ENCODE measurements around the gene RAB39B.
A peak's percentile ranks its signal among the peaks of the same experiment; 100 is the strongest.

The RAB39B gene

GRCh38 chrX:155215443-155216178 is 48.7 kb downstream of the RAB39B start:
- DNase-seq = peak; percentile 42 to 73

DNA sequence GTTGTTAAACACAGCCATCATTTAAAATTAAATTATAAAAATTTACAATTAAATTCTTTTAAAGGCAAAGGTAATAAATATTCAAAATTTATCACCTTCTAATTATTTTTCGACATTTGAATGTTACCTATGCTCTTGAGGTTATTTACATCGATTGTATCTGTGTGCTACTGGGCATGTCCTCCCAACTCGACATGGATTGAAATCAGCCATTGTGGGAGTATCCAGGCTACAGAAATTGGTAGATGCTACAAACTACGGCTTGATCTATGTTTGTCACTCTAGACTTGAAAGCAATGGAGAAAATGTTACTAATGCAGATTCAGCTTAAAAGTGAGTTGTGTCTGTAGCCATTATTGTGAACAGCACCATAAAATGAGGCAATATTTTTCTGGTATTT is 50.6 kb downstream of the RAB39B start:
- no peak for DNase-seq

DNA sequence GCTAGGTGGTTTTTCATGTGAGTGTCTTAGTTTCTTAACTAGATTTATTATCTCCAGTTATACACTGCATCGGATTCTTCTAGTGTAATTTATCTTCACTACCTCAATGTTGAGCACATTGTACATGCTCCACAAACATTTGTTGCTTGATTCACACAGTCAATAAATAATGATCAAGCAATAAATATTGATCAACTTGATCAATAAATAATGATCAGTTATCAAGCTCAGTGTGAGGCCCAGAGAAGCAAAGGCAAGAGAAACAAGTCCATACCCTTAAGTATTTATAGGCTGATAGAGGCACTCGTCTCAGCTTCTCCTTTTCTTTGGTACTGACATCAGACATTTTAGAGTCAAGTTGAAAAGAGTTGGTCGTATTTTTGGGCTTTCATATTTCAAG is 53.1 kb downstream of the RAB39B start:
- no peak for DNase-seq
